Fibroblast of skin of right biceps (primary cell): ENCODE results near the gene PSME4.
"Not testable (repeated sequence)": the region's sequence is repeated elsewhere in the genome, so short reads cannot be mapped to it uniquely, and the experiment has no call there.

Experiments
- DNase-seq: peaks from one replicate; pipeline ENCODE4 v3.0.0-alpha.2; 2013

PSME4 gene

GRCh38 chr2:53828331-53828730 is 142.5 kb downstream of the PSME4 start:
- DNase-seq, result no peak

DNA sequence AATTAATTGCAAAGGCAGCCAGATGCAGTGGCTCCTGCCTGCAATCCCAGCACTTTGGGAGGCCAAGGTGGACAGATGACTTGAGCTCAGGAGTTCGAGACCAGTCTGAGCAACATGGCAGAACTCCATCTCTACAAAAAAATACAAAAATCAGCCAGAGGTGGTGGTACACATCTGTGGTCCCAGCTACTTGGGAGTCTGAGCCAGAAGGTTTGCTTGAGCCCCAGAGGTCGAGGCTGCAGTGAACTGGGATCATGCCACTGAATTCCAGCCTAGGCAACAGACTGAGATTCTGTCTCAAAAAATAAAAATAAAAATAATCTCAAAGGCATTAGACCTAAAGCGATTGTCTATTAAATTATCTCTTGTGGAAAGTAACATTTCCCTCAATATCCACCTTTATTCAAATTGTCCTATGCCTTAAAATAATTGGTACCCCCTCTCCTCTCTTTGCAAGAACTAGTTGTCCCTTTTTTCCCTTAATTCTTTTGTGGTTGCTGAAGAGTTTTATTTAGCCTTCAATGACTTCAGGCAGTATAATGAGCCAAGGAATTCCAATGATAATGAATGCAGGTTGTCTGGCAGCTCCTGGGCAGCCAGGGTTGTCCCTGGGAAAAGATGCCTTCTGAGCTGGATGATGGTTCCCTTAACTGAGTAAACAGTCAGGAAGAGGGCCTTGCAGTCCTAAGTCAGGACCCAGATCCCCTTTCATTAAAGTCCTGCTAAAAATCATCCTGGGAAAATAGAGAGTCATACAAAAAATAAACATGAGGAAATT is 143.2 kb downstream of the PSME4 start:
- no peak for DNase-seq

GRCh38 chr2:53826587-53827397 is 144.0 kb downstream of the PSME4 start:
- DNase-seq, result no peak

GRCh38 chr2:53826030-53826410 is 144.8 kb downstream of the PSME4 start:
- no peak for DNase-seq

DNA sequence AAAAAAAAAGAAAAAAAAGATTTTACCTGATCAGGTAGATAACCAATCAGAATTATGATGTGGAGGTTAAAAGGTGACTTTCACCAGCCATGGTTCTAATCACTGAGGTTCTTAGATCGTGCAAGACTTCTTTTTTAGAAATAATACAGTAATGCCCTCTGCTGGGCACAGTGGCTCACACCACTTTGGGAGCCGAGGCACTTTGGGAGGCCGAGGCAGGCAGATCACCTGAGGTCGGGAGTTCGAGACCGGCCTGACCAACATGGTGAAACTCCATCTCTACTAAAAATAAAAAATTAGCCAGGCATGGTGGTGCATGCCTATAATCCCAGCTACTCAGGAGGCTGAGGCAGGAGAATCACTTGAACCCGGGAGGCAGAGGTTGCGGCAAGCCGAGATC is 147.2 kb downstream of the PSME4 start:
- not testable (repeated sequence) for DNase-seq

DNA sequence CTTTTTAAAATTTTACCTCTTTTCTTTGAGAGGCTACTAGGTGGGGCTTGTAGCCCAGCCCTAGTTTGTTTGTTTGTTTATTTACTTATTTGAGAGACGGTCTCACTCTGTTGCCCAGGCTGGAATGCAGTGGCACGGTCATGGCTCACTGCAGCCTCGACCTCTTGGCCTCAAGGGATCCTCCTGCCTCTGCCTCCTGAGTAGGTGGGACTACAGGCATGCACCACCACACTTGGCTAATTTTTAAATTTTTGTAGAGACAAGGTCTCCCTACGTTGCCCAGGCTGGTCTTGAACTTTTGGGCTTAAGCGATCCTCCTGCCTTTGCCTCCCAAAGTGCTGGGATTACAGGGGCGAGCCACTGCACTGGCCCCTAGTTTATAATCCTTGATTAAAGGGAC is 149.0 kb downstream of the PSME4 start:
- no peak for DNase-seq

DNA sequence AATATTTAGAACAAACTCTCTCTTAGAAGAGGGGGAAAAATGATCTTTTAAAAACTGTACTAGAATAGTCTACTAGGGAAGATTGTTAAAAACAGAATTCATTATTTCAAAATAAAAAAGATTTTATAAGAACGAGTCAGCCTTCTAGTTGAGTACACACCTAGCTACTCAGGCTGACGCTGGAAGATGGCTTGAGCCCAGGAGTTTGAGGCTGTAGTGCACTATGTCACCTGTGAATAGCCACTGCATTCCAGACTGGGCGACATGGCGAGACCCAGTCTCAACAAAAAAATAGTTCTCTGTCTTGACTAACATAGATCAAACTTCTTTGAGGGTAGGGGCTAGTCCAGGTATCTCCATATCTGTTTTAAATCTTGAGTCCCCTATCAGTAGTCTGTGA is 150.1 kb downstream of the PSME4 start:
- no peak for DNase-seq

- no peak for DNase-seq
These were observed 150.7 kb downstream of the PSME4 start for GRCh38 chr2:53820048-53820447.

DNA sequence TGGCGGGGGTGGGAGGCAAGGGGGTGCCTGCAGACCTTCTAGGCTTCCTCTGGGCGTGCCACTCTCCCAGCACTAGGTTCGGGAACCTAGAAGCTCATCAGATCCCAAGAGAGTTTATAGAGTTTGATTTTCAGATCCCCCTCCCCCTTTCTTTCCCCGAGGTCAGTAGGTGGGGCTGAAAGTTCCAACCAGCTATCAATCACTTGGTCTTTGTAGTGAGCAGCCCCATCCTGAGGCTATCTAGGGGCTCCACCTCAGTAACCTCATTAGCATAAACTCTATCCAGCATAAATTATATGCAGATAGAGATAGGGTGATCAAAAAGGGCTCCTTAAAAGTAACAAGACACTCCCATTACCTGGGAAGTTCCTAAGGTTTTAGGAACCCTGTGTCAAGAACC is 151.2 kb downstream of the PSME4 start:
- no peak for DNase-seq

GRCh38 chr2:53818854-53819435 is 151.8 kb downstream of the PSME4 start:
- DNase-seq, result no peak
